Body of pancreas (tissue), 4 donors: ENCODE measurements around the gene PPP1R26.

ENCODE experiments used
- CTCF ChIP-seq, 7 experiments: fragments of 450-650 bp in 4 of 7; fragments of 200-600 bp in 3 of 7; sonication (generic) in 3 of 7; IDR thresholded peaks; one replicate each; pipeline ENCODE4 v1.5.1; 2016 to 2019; ENCODE audit warnings: antibody characterized with exemption in 7 of 7
- POLR2A ChIP-seq, 3 donors: fragments of 450-650 bp; IDR thresholded peaks; one replicate each; pipeline ENCODE4 v1.6.1; 2016; ENCODE audit warnings: antibody characterized with exemption in 3 of 3, mild to moderate bottlenecking in 2 of 3

- TF ChIP-seq CTCF (IDR thresholded peaks at IDR 0.05) (no peak), POLR2A (IDR thresholded peaks at IDR 0.05) (no peak)
Observed at GRCh38 chr9:135473972-135474543, 5.5 kb upstream of the PPP1R26 start.
